ENCODE measurements around the gene SMS.
A peak's percentile ranks its signal among the peaks of the same experiment; 100 is the strongest.

The SMS gene

DNA sequence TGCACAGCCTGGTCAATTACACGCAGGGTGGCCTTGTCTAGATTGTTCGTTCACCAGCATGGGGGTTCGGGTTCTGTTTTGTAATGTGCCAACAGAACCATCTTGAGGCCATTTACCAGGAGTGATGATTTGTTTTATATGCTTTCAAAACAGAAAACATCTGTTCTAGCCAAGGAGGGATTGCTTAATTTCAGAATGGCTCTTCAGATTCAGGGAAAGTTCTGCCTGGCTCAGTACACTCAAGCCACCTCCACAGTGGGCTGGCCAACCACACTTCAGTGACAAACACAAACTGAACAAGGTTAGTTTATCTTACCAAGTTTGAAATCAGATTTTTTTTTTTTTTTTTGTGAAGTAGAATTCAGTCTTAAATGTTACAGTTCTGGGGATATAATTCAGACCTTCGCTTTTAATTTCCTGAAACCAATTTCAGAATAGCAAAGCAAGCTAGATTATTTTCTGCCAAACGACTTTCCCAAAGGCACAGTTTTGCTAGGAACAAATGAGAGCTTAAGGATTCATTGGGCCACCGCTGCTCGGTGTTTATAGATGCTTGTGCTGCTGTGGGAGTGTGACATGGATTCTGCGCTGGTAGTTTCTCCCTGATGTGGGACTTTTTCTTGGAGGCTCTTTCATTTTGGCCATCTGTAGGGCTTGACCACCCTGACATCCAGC lies 23.4 kb downstream of the SMS start:
- TF ChIP-seq, protein P1, sequence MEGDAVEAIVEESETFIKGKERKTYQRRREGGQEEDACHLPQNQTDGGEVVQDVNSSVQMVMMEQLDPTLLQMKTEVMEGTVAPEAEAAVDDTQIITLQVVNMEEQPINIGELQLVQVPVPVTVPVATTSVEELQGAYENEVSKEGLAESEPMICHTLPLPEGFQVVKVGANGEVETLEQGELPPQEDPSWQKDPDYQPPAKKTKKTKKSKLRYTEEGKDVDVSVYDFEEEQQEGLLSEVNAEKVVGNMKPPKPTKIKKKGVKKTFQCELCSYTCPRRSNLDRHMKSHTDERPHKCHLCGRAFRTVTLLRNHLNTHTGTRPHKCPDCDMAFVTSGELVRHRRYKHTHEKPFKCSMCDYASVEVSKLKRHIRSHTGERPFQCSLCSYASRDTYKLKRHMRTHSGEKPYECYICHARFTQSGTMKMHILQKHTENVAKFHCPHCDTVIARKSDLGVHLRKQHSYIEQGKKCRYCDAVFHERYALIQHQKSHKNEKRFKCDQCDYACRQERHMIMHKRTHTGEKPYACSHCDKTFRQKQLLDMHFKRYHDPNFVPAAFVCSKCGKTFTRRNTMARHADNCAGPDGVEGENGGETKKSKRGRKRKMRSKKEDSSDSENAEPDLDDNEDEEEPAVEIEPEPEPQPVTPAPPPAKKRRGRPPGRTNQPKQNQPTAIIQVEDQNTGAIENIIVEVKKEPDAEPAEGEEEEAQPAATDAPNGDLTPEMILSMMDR (IDR thresholded peaks at IDR 0.05; ENCODE audit: low read depth, low read length, missing control alignments) = no peak
- no peak overlapping the region for H3K4me3 ChIP-seq (ENCODE audit: low read depth, low read length)
- DNase-seq (ENCODE audit: low read depth) = no peak

DNA sequence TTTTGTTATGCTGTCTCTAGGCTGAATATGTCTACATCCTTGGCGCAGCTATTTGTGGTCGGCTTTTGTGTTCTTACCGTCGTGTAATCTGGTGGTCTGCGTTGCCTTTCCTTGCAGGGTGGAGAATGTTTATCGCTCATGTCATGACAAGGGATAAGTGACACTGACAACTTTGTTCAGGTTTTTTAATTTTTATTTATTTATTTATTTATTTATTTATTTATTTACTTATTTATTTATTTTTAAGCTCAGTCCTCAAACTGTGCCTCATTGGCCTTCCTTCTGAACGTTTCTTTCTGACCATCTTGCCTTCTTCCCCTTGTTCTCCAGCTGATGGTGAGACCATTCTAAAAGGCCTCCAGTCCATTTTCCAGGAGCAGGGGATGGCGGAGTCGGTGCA lies 26.4 kb downstream of the SMS start:
- TF ChIP-seq, protein P1 (IDR thresholded peaks at IDR 0.05; ENCODE audit: low read depth, low read length, missing control alignments) = no peak
- no peak for DNase-seq (ENCODE audit: low read depth)
- H3K4me3 ChIP-seq (ENCODE audit: low read depth, low read length) = no peak overlapping the region

DNA sequence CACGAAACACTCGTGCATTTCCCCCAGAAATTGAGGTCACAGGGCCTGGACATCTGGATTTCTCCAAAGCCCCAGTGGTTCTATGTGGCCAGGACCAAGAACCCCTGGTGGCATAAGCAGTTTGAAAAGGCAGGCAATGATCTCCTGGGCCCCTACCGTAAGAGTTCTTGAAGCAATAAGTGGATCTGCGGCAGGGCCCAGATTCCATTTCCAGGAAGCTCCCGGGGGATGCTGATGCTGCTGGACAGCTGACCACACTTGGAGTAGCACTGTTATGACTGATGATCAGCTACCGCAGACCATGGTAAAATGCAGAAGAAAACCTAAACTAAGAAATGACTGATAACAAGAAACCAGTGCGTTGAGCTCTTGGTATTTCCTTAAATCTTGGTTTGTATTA lies 27.8 kb downstream of the SMS start:
- TF ChIP-seq, protein P1 (IDR thresholded peaks at IDR 0.05; ENCODE audit: low read depth, low read length, missing control alignments) = no peak
- no peak overlapping the region for H3K4me3 ChIP-seq (ENCODE audit: low read depth, low read length)
- no peak for DNase-seq (ENCODE audit: low read depth)

DNA sequence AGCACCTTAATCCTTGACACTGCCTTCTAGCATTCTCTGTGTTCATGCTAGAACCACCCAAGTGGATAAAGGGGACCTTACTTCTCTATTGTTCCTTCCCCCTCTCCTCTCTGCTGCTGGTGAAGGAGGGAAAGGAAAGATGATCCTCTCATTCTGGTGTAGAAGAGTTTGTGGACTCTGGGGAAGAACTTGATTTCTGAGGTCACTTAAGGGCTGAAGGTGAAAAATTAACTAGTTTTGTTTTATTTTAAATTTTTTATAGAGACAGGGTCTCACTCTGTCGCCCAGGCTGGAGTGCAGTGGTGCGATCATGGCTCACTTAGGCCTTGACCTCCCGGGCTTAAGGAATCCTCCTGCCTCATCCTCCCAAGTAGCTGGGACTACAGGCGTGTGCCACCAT lies 29.8 kb downstream of the SMS start:
- H3K4me3 ChIP-seq (ENCODE audit: low read depth, low read length) = no peak overlapping the region
- no peak for DNase-seq (ENCODE audit: low read depth)
- TF ChIP-seq, protein P1 (IDR thresholded peaks at IDR 0.05; ENCODE audit: low read depth, low read length, missing control alignments) = no peak

DNA sequence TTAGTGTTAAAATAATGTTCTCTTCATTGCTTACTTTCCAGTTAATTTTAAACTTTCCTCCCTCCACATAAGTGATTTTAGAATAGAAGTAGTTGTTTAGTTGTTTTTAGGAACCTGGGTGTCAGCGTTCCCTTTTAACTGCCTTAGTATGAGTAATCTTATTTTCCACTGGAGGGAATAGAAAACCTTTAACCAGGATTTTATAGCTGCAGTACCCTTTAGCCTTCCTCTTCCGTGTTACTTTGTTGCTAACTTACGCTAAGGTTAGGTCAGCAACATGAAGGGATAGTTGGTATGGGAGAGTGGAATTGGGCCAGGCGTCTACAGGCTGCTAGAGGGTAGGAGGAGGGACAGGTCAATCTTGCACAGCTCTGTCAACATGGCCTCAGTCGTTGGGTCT lies 31.5 kb downstream of the SMS start:
- no peak for DNase-seq (ENCODE audit: low read depth)

DNA sequence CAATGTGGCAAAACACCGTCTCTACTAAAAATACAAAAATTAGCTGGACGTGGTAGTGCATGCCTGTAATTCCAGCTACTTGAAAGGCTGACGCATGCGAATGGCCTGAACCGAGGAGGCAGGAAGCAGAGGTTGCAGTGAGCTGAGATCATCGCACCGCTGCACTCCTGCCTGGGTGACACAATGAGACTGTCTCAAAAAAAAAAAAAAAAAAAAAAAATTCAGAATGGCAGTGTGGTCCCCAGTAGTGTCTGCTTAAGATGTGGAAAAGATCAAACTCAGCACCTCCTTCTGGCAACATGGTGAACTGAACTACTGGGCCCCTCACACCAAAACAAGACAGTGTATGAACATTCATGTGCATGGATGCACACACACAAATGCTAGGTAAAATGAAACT lies 32.2 kb downstream of the SMS start:
- no peak overlapping the region for H3K4me3 ChIP-seq (ENCODE audit: low read depth, low read length)
- TF ChIP-seq, protein P1 (IDR thresholded peaks at IDR 0.05; ENCODE audit: low read depth, low read length, missing control alignments) = peak; percentile 25
- no peak for DNase-seq (ENCODE audit: low read depth)

More for the DNA sequence above, 31.5 kb downstream of the SMS start:
- TF ChIP-seq, protein P1 (IDR thresholded peaks at IDR 0.05; ENCODE audit: low read depth, low read length, missing control alignments) = no peak
- no peak overlapping the region for H3K4me3 ChIP-seq (ENCODE audit: low read depth, low read length)
